ENCODE data around the gene SPIRE1. TPM values are rescaled to one million over a fixed set of nuclear protein-coding genes. Genes with fewer than 3 reads are reported as not detected.

SPIRE1 gene
- total RNA-seq, 2 experiments from 2014 or later: 2.8 to 4.4 TPM

GRCh38 chr18:12658426-12659138 is 675 bp upstream of the SPIRE1 start:
- TF ChIP-seq CTCF (IDR thresholded peaks at IDR 0.05): no peak
- POLR2A ChIA-PET: interaction anchor here (0.7 to 1.5 kb wide), 3 partner anchors 45 to 281 kb away, joined by 3 to 4 read pairs (median 3); partner anchors contain the start of genes AFG3L2 and PSMG2
- peak; percentile 17 for ATAC-seq
- H3K36me3 Mint-ChIP-seq (ENCODE audit: low read depth): no peaks in the 10 kb centered on the region
- CTCF ChIA-PET: interaction anchor here (0.8 to 4.1 kb wide), 15 partner anchors 9 to 291 kb away, joined by 3 to 36 read pairs (median 3); partner anchors contain the start of gene PRELID3A
- H3K4me1 Mint-ChIP-seq (ENCODE audit: low read depth): peaks cover 17% of the 10 kb centered on the region
- H3K9me3 Mint-ChIP-seq: no peaks in the 10 kb centered on the region
- peak overlapping the region; percentile 76 for H3K4me3 Mint-ChIP-seq
- H3K27me3 Mint-ChIP-seq: peaks cover 21% of the 10 kb centered on the region
- intact Hi-C loops (cut with micrococcal nuclease): loop anchor here (10.0 kb wide), 1 partner anchor 124 kb away; no protein-coding TSS in a partner anchor
- peak; percentile 37 for DNase-seq
- H3K27ac Mint-ChIP-seq: no peak overlapping the region

GRCh38 chr18:12656938-12657683 is 796 bp downstream of the SPIRE1 start:
- no peak for TF ChIP-seq CTCF (IDR thresholded peaks at IDR 0.05)
- Mint-ChIP-seq H3K27ac (peak overlapping the region; percentile 29), H3K4me1 (ENCODE audit: low read depth) (peaks cover 19% of the 10 kb centered on the region), H3K36me3 (ENCODE audit: low read depth) (no peaks in the 10 kb centered on the region), H3K9me3 (no peaks in the 10 kb centered on the region), H3K27me3 (peaks cover 31% of the 10 kb centered on the region), H3K4me3 (peak overlapping the region; percentile 68)
- POLR2A ChIA-PET: no interaction called here
- ATAC-seq (peak; percentile 43), DNase-seq (peak; percentile 31)
- CTCF ChIA-PET: interaction anchor here (4.1 kb wide), 1 partner anchor 265 kb away, joined by 36 read pairs; no protein-coding TSS in a partner anchor
- intact Hi-C loops (cut with micrococcal nuclease): loop anchor here (10.0 kb wide), 1 partner anchor 122 kb away; no protein-coding TSS in a partner anchor

- intact Hi-C loops (cut with micrococcal nuclease): loop anchor here (10.0 kb wide), 1 partner anchor 122 kb away; no protein-coding TSS in a partner anchor
- ChIA-PET CTCF (no interaction called here), POLR2A (no interaction called here)
- H3K4me1 Mint-ChIP-seq (ENCODE audit: low read depth): peaks cover 19% of the 10 kb centered on the region
- H3K27me3 Mint-ChIP-seq: peaks cover 34% of the 10 kb centered on the region
- TF ChIP-seq CTCF (IDR thresholded peaks at IDR 0.05): no peak
- H3K4me3 Mint-ChIP-seq: peak overlapping the region; percentile 68
- ATAC-seq: no peak
- no peaks in the 10 kb centered on the region for H3K9me3 Mint-ChIP-seq
- no peak for DNase-seq
- H3K36me3 Mint-ChIP-seq (ENCODE audit: low read depth): no peaks in the 10 kb centered on the region
- peak overlapping the region; percentile 29 for H3K27ac Mint-ChIP-seq
These were observed 1.3 kb downstream of the SPIRE1 start for GRCh38 chr18:12656605-12656937.

- no peak for DNase-seq
- peaks cover 37% of the 10 kb centered on the region for H3K27me3 Mint-ChIP-seq
- peaks cover 19% of the 10 kb centered on the region for H3K4me1 Mint-ChIP-seq (ENCODE audit: low read depth)
- H3K9me3 Mint-ChIP-seq: no peaks in the 10 kb centered on the region
- intact Hi-C loops (cut with micrococcal nuclease): loop anchor here (10.0 kb wide), 1 partner anchor 120 kb away; no protein-coding TSS in a partner anchor
- H3K4me3 Mint-ChIP-seq: no peak overlapping the region
- H3K36me3 Mint-ChIP-seq (ENCODE audit: low read depth): no peaks in the 10 kb centered on the region
- H3K27ac Mint-ChIP-seq: no peak overlapping the region
- POLR2A ChIA-PET: no interaction called here
- ATAC-seq: no peak
- TF ChIP-seq CTCF (IDR thresholded peaks at IDR 0.05): no peak
- CTCF ChIA-PET: interaction anchor here (1.0 kb wide), 1 partner anchor 50 kb away, joined by 3 read pairs; no protein-coding TSS in a partner anchor
These were observed 2.9 kb downstream of the SPIRE1 start for GRCh38 chr18:12654971-12655370.
